ENCODE results near the gene IL6ST.

IL6ST gene

DNA sequence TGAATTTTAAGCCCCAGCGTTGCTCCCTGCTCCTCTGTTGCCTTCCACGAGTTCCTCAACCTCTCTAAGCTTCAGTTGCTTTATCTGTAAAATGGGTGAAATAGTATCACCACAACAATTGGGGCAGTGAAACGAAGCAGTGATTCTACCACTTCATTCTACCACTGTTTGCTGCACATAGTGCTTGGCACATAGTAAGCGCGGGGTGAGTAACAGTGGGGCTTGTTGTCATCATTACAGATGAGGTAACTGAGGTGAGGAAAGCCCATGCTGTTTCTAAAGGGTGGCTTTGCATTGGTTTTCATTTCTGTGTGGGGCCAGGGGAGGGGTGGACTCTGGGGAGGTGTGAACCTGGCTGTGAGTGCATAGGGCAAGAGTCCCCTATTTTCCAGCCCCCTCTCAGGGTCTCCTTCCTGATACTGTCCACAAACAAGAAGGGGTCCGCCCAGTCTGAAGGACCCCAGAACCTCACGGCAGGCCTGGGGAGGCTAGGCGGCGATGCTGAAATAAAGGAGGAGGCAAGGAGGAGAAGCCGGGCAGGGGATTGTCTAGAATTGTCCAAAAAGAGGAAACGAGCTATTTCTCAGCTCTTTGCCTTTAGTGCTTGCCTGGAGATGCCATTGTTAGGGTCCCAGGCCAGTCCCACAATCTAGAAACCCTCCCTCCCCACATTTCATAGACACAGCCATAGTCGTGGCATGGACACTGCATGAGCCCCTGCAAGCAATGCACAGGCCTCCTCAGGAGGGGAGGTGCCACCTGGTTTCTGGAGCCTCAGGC is 65.6 kb downstream of the IL6ST start:
- H3K27ac ChIP-seq (ENCODE audit: low read depth, low read length): no peak overlapping the region
- H3K4me3 ChIP-seq (ENCODE audit: low read depth, low read length): no peak overlapping the region
- no peaks in the 10 kb centered on the region for H3K36me3 ChIP-seq (ENCODE audit: control insufficient read depth, insufficient read depth, low read length)
- no peaks in the 10 kb centered on the region for H3K27me3 ChIP-seq (ENCODE audit: control insufficient read depth, insufficient read depth, low read length)
- H3K9ac ChIP-seq (ENCODE audit: low read length): no peak overlapping the region
- no peaks in the 10 kb centered on the region for H3K9me3 ChIP-seq (ENCODE audit: control insufficient read depth, insufficient read depth, low read depth, low read length)
- no peaks in the 10 kb centered on the region for H3K4me1 ChIP-seq (ENCODE audit: control insufficient read depth, insufficient read depth, low read length)

DNA sequence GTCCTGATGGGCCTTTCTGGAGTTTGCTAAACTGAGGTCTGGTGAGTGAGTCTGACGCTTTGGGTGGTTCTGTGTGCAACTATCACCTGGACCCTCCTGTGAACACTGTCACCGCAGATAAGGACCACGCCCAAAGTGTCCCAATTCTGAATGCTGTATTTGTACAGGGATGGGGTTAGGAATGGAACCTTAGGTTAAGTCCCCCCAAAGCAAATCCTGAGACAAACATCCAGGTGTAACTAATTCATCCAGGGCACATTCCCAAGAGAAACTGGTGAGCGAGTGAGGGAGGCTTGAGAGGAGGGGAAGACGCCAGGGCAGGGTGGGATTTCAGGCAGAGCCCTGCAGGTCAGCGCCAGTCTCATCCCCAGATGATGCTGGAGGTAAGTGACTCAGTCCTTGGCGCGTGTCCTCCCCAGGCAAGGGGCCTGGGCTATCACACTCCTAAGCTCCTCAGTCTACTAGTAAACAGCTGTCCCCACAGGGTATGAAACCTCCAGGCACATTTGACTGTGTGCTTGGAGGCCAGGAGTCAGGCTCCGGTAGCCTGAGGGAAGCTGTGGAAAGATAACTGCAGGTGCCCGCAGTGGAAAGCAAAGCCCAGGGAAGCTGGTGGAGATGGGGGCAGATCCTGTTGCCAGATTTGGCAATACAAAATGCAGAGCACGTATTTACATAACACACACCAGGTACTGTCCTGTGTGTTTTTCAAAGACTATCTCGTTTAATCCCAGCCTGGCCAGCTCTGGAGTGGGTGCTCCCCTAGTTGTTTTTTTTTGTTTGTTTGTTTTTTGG is 66.7 kb downstream of the IL6ST start:
- H3K4me3 ChIP-seq (ENCODE audit: low read depth, low read length): no peak overlapping the region
- no peaks in the 10 kb centered on the region for H3K36me3 ChIP-seq (ENCODE audit: control insufficient read depth, insufficient read depth, low read length)
- H3K9ac ChIP-seq (ENCODE audit: low read length): no peak overlapping the region
- H3K27me3 ChIP-seq (ENCODE audit: control insufficient read depth, insufficient read depth, low read length): no peaks in the 10 kb centered on the region
- no peaks in the 10 kb centered on the region for H3K9me3 ChIP-seq (ENCODE audit: control insufficient read depth, insufficient read depth, low read depth, low read length)
- H3K27ac ChIP-seq (ENCODE audit: low read depth, low read length): no peak overlapping the region
- H3K4me1 ChIP-seq (ENCODE audit: control insufficient read depth, insufficient read depth, low read length): no peaks in the 10 kb centered on the region

DNA sequence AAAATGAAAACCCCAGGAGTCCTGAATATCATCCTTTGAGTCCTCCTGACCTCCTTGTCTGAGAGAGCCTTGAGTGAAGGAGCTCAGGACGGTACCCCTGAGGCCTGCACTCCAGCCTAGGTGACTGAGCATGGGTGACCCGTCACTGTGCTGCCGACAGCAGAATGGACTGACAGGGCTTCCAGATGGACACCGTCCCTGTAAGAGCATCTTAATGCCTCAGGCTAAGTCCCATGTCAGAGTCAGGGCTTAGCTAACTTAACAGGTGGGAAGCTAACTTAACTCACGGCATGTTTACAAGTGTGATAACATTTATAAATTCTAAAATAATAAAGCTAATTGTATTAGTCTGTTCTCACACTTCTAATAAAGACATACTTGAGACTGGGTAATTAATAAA is 68.3 kb downstream of the IL6ST start:
- no peaks in the 10 kb centered on the region for H3K9me3 ChIP-seq (ENCODE audit: control insufficient read depth, insufficient read depth, low read depth, low read length)
- no peak overlapping the region for H3K27ac ChIP-seq (ENCODE audit: low read depth, low read length)
- no peaks in the 10 kb centered on the region for H3K27me3 ChIP-seq (ENCODE audit: control insufficient read depth, insufficient read depth, low read length)
- H3K36me3 ChIP-seq (ENCODE audit: control insufficient read depth, insufficient read depth, low read length): no peaks in the 10 kb centered on the region
- no peak overlapping the region for H3K9ac ChIP-seq (ENCODE audit: low read length)
- no peak overlapping the region for H3K4me3 ChIP-seq (ENCODE audit: low read depth, low read length)
- no peaks in the 10 kb centered on the region for H3K4me1 ChIP-seq (ENCODE audit: control insufficient read depth, insufficient read depth, low read length)

DNA sequence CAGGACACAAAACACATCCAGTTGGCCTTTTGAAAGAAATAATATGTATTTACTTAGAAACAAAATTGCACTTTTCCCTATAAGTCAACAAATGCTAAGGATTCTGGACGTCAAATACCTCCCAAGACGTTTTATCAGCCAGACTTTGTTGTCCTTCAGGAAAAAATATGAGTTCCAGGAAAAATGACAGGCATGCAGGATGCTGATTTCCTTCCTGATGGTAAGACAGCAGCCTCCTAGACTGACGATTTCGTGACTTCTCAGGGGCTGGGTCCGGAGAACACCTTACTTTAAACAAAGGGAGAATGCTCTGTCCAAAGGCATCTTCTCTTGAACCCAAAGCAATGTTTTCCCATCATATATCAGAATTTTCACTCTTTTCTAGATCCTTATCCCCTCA is 69.1 kb downstream of the IL6ST start:
- H3K9me3 ChIP-seq (ENCODE audit: control insufficient read depth, insufficient read depth, low read depth, low read length): no peaks in the 10 kb centered on the region
- no peak overlapping the region for H3K27ac ChIP-seq (ENCODE audit: low read depth, low read length)
- H3K4me1 ChIP-seq (ENCODE audit: control insufficient read depth, insufficient read depth, low read length): no peaks in the 10 kb centered on the region
- no peaks in the 10 kb centered on the region for H3K36me3 ChIP-seq (ENCODE audit: control insufficient read depth, insufficient read depth, low read length)
- H3K4me3 ChIP-seq (ENCODE audit: low read depth, low read length): no peak overlapping the region
- H3K27me3 ChIP-seq (ENCODE audit: control insufficient read depth, insufficient read depth, low read length): no peaks in the 10 kb centered on the region
- H3K9ac ChIP-seq (ENCODE audit: low read length): no peak overlapping the region

DNA sequence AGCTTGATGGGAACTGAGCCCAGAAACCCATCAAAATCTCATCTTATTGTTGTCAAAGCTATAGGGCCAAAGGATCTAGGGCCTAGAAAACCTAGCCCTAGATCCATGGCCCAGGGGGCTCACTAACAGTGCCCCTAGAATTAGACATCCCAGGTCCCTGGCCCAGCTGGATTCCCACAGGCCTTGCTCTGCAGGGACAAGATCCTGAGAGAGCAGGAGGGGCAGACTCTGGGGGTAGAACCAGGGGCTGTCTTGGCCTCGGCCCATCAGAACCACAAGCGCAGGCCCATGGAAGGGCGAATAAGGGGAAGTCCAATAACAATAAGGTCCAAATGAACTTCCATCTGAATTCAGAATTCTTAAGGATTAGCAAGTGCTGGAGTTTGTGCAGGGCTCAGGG is 69.6 kb downstream of the IL6ST start:
- no peak overlapping the region for H3K4me3 ChIP-seq (ENCODE audit: low read depth, low read length)
- H3K27ac ChIP-seq (ENCODE audit: low read depth, low read length): no peak overlapping the region
- H3K4me1 ChIP-seq (ENCODE audit: control insufficient read depth, insufficient read depth, low read length): no peaks in the 10 kb centered on the region

DNA sequence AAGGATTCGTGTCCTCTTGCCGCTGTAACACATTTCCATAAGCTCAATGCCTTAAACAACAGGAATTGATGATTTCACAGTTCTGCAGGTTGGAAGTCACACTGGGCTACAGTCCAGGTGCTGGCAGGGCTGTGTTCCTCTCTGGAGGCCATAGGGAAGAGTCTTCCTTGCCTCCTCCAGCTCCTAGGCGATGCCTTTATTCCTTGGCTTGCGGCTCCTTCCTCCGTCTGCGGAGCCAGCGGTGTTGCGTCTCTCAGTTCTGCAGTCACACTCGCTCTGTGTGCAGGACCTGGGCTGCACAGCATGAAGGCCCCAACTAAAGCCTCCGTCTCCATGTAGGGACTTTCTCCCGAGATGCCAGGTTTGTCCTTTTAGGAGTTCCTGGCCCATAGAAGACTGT is 70.0 kb downstream of the IL6ST start:
- Histone ChIP-seq H3K27me3 (ENCODE audit: control insufficient read depth, insufficient read depth, low read length) (no peaks in the 10 kb centered on the region), H3K9me3 (ENCODE audit: control insufficient read depth, insufficient read depth, low read depth, low read length) (no peaks in the 10 kb centered on the region), H3K27ac (ENCODE audit: low read depth, low read length) (no peak overlapping the region), H3K9ac (ENCODE audit: low read length) (no peak overlapping the region), H3K4me1 (ENCODE audit: control insufficient read depth, insufficient read depth, low read length) (no peaks in the 10 kb centered on the region), H3K36me3 (ENCODE audit: control insufficient read depth, insufficient read depth, low read length) (no peaks in the 10 kb centered on the region), H3K4me3 (ENCODE audit: low read depth, low read length) (no peak overlapping the region)

More for the DNA sequence above, 69.6 kb downstream of the IL6ST start:
- H3K9ac ChIP-seq (ENCODE audit: low read length): no peak overlapping the region
- H3K36me3 ChIP-seq (ENCODE audit: control insufficient read depth, insufficient read depth, low read length): no peaks in the 10 kb centered on the region
- H3K27me3 ChIP-seq (ENCODE audit: control insufficient read depth, insufficient read depth, low read length): no peaks in the 10 kb centered on the region
- H3K9me3 ChIP-seq (ENCODE audit: control insufficient read depth, insufficient read depth, low read depth, low read length): no peaks in the 10 kb centered on the region

DNA sequence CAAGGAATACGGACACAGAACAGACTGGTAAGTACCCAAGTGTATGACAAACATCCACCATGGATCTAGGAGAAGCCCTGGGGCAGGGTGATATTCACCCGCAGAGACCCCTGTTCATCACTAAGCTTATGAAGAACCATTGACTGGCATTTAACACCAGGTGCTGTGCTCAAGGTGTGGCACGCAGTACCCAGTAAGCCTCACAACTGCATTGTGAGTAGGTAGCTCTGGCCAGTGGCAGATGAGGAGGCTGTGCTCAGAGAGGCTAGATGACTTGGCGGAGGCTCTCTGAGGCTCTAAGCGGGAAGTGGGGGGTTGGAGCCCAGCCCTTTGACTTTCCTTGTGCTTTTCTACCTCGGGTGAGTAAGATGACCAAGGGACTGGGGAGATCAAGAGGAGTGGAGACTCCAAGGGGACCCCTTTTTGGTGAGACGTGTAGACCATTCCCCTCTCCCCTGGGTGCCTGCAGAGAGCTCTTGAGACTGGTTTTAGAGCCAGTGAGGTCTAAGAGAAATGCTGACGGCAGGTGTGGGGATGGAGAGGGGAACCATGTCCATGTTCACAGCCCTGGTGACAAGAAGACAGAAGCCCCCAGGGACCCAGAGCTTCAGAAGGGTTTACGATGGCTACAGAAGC is 70.8 kb downstream of the IL6ST start:
- Histone ChIP-seq H3K4me1 (ENCODE audit: control insufficient read depth, insufficient read depth, low read length) (no peaks in the 10 kb centered on the region), H3K9me3 (ENCODE audit: control insufficient read depth, insufficient read depth, low read depth, low read length) (no peaks in the 10 kb centered on the region), H3K27ac (ENCODE audit: low read depth, low read length) (no peak overlapping the region), H3K36me3 (ENCODE audit: control insufficient read depth, insufficient read depth, low read length) (no peaks in the 10 kb centered on the region), H3K9ac (ENCODE audit: low read length) (no peak overlapping the region), H3K27me3 (ENCODE audit: control insufficient read depth, insufficient read depth, low read length) (no peaks in the 10 kb centered on the region), H3K4me3 (ENCODE audit: low read depth, low read length) (no peak overlapping the region)

DNA sequence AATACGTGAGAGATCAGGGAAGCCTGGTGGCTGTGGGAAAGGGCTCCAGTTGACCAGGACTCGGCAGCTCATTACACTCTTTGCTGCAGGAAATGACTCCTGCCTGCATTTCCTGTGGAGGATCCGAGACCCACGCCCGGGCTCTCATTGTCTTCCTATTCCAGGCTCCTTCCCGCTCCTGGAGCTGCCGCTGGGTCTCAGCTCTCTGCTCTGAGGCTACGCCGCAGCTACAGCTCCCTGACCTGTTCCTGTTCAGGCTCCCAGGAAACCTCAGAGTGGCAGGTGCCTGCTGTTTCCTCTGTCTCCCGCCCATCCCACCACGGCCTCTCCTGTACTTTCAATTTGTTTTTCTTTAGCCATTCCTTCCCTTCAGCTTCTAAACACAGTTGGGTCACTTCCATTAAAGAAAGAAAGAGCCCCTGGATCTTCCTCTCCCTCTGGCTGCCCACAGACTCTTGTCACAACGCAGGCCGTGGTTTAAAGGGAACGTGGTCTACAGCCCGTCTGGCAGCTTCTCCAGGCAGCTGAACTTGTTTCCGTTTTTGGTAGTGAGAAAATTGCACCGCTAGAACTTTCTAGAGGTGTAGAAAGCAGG is 71.5 kb downstream of the IL6ST start:
- Histone ChIP-seq H3K36me3 (ENCODE audit: control insufficient read depth, insufficient read depth, low read length) (no peaks in the 10 kb centered on the region), H3K27ac (ENCODE audit: low read depth, low read length) (no peak overlapping the region), H3K9me3 (ENCODE audit: control insufficient read depth, insufficient read depth, low read depth, low read length) (no peaks in the 10 kb centered on the region), H3K4me3 (ENCODE audit: low read depth, low read length) (no peak overlapping the region), H3K4me1 (ENCODE audit: control insufficient read depth, insufficient read depth, low read length) (no peaks in the 10 kb centered on the region), H3K9ac (ENCODE audit: low read length) (no peak overlapping the region), H3K27me3 (ENCODE audit: control insufficient read depth, insufficient read depth, low read length) (no peaks in the 10 kb centered on the region)

DNA sequence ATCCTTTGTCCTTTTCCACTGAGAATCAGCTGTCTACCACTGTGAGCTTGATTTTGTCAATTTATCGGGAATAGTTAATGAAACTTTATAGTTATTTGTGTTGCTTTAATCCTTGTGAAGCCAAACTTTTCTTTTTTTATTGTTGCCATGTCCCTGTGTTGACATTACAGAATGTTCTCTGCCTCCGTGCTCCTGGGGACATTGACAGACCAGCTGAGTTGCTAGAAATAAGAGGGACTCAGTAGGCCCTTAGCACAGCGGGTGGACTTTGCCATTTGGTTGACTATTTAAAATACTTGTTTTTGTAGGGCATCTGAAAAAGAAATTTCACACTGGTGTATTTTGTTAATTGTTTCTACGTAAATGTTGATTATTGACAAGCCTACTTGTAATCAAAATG is 73.1 kb downstream of the IL6ST start:
- H3K9ac ChIP-seq (ENCODE audit: low read length): no peak overlapping the region
- H3K4me3 ChIP-seq (ENCODE audit: low read depth, low read length): no peak overlapping the region
- no peak overlapping the region for H3K27ac ChIP-seq (ENCODE audit: low read depth, low read length)
- H3K36me3 ChIP-seq (ENCODE audit: control insufficient read depth, insufficient read depth, low read length): no peaks in the 10 kb centered on the region
- H3K9me3 ChIP-seq (ENCODE audit: control insufficient read depth, insufficient read depth, low read depth, low read length): no peaks in the 10 kb centered on the region
- no peaks in the 10 kb centered on the region for H3K27me3 ChIP-seq (ENCODE audit: control insufficient read depth, insufficient read depth, low read length)
- H3K4me1 ChIP-seq (ENCODE audit: control insufficient read depth, insufficient read depth, low read length): no peaks in the 10 kb centered on the region

DNA sequence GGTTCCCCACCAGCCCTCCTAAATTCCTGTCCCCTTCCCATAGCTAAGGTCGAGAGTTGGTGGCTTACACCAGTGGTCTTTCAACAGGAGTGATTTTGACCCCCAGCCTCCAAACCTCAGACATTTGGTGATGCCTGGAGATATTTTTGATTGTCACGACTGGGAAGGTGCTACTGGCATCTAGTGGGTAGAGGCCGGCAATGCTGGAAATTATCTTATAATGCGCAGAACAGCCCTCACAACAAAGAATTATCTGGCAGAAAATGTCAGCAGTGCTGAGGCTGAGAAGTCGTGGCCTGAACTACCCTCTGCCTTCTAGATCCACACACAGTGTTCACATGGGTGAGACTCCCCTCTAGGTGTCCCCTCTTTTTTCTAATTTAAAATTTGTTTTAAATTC is 74.0 kb downstream of the IL6ST start:
- Histone ChIP-seq H3K9ac (ENCODE audit: low read length) (no peak overlapping the region), H3K27ac (ENCODE audit: low read depth, low read length) (no peak overlapping the region), H3K4me3 (ENCODE audit: low read depth, low read length) (no peak overlapping the region)

DNA sequence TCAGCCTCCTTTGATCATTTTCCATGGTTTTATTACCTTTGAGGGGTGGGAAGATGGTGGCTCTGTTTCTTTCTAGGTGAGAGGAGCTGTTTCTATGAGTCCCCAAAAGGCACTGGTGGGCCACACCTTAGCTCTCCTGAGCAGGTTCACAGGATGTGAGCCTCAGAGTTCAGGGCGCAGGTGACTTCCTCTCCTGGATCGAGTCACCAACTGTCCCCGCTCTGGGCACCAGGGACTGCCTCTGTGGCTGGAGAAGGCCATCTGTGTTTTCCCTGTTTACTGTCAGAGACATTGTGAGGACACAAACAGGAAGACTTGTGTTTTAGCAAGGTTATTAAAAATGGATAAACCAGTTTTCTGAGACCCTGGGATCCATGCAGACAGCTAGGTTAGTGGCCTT is 75.1 kb downstream of the IL6ST start:
- H3K9me3 ChIP-seq (ENCODE audit: control insufficient read depth, insufficient read depth, low read depth, low read length): no peaks in the 10 kb centered on the region
- no peaks in the 10 kb centered on the region for H3K36me3 ChIP-seq (ENCODE audit: control insufficient read depth, insufficient read depth, low read length)
- no peaks in the 10 kb centered on the region for H3K4me1 ChIP-seq (ENCODE audit: control insufficient read depth, insufficient read depth, low read length)
- no peak overlapping the region for H3K4me3 ChIP-seq (ENCODE audit: low read depth, low read length)
- H3K9ac ChIP-seq (ENCODE audit: low read length): no peak overlapping the region
- H3K27me3 ChIP-seq (ENCODE audit: control insufficient read depth, insufficient read depth, low read length): no peaks in the 10 kb centered on the region
- no peak overlapping the region for H3K27ac ChIP-seq (ENCODE audit: low read depth, low read length)

More for the DNA sequence above, 74.0 kb downstream of the IL6ST start:
- Histone ChIP-seq H3K9me3 (ENCODE audit: control insufficient read depth, insufficient read depth, low read depth, low read length) (no peaks in the 10 kb centered on the region), H3K36me3 (ENCODE audit: control insufficient read depth, insufficient read depth, low read length) (no peaks in the 10 kb centered on the region), H3K27me3 (ENCODE audit: control insufficient read depth, insufficient read depth, low read length) (no peaks in the 10 kb centered on the region), H3K4me1 (ENCODE audit: control insufficient read depth, insufficient read depth, low read length) (no peaks in the 10 kb centered on the region)

Data from HUES6 (cell line).